AG09309 (cell line): ENCODE results near the gene ERP27.

Experiments
- DNase-seq: peaks from one replicate; pipeline ENCODE4 v3.0.0-alpha.2; 2010; ENCODE audit warnings: low read depth
- H3K4me3 ChIP-seq: 2 replicates; pipeline ENCODE4 v1.5.1; 2011; ENCODE audit warnings: mild to moderate bottlenecking, low read depth, low read length, moderate library complexity; ENCODE audit not compliant: control insufficient read depth
- CTCF ChIP-seq: IDR thresholded peaks from 2 replicates; pipeline ENCODE4 v1.5.1; 2011; ENCODE audit warnings: mild to moderate bottlenecking, low read depth, low read length, inconsistent platforms; ENCODE audit not compliant: insufficient read depth, control insufficient read depth; ENCODE audit errors: missing control alignments

ERP27 gene

DNA sequence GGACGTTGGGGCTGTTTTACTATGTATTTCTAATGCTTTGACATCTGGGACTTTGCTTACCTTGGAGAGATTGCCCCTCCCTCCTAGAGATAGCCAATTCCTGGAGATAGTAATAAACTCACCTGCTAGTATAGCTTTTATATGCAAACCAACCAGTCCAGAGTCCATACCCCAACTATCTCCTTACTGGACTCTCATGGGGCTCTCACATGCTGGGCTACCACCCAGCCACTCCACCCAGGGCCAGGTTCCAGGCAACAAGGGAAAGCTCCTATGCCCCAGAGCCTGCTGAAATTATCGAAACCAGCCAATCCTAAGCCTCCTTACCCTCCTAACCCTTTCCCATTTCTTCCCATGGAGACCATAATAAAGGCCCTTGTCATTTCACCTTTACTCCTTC lies 27.2 kb downstream of the ERP27 start:
- TF ChIP-seq CTCF, result no peak
- DNase-seq, result no peak
- no peak overlapping the region for H3K4me3 ChIP-seq

DNA sequence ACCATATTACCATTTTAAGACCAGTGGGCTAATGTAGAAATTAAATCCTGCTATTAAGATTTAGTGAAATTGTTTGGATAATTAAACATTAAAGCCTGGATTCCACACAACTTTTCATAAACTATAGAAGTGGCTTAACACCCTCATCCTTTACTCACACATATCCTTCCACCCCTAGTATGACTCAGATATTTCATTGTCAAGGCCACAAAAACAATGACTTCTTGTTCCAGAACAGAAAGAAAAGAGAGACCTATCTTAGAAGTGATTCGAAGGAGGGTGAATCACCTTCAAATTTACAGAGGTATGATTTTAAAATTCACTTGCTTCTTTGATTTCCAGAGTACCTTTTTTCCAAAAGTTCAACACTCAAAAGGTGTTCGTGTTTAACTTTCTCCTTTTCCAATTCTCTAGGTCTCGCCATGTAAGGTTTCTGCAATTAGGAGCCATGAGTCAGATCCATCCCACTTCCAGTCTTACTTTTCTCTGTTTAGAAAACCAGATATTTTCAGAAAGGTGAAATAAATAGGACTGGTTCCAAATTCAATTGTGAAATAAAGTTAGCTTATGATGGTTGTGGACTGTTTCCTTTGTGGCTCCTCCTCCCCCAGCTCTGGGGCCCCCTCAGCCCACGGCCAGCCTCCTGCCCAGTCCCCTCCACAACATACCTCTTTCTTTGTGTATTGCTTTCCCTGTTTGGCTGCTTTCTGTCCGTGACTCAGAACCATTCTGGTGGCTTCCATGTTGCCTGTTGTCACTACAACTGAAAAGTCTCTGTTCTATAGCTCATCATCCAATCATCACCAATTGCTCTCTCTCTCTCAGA lies 28.0 kb downstream of the ERP27 start:
- no peak overlapping the region for H3K4me3 ChIP-seq
- no peak for TF ChIP-seq CTCF
- no peak for DNase-seq

- no peak for TF ChIP-seq CTCF
- no peak for DNase-seq
- H3K4me3 ChIP-seq, result no peak overlapping the region
These were observed 30.4 kb downstream of the ERP27 start for GRCh38 chr12:14907953-14908352.

- DNase-seq, result no peak
- no peak overlapping the region for H3K4me3 ChIP-seq
- TF ChIP-seq CTCF, result no peak
These were observed 32.2 kb downstream of the ERP27 start for GRCh38 chr12:14906114-14906513.

GRCh38 chr12:14905269-14906004 lies 32.9 kb downstream of the ERP27 start:
- TF ChIP-seq CTCF, result no peak
- H3K4me3 ChIP-seq, result no peak overlapping the region
- DNase-seq, result no peak

DNA sequence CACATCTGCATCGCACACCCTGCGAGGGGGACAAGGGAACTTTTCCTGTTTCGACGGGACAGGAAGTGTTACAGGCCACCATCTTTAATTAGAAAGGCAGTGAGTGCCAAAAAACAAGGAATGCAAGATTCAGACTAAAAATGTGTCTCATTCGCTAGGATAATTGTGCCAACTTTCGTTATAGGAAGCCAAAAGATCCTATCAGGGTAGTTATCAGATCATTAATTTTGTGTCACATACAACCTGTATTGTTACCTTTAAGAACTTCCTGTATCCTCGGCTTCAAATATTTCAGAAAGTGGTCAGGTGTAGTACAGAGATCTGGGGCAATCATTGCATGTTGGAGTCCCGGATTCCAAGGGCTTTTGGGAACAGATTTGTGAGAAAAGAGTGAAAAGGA lies 33.5 kb downstream of the ERP27 start:
- H3K4me3 ChIP-seq, result no peak overlapping the region
- DNase-seq, result no peak
- TF ChIP-seq CTCF, result no peak
